Measurements from ENCODE around the gene RBBP7.
"Not testable (repeated sequence)": the region's sequence is repeated elsewhere in the genome, so short reads cannot be mapped to it uniquely, and the experiment has no call there.

RBBP7 gene

GRCh38 chrX:16868920-16869319, 1.2 kb downstream of the RBBP7 start:
- TF ChIP-seq, protein P1, sequence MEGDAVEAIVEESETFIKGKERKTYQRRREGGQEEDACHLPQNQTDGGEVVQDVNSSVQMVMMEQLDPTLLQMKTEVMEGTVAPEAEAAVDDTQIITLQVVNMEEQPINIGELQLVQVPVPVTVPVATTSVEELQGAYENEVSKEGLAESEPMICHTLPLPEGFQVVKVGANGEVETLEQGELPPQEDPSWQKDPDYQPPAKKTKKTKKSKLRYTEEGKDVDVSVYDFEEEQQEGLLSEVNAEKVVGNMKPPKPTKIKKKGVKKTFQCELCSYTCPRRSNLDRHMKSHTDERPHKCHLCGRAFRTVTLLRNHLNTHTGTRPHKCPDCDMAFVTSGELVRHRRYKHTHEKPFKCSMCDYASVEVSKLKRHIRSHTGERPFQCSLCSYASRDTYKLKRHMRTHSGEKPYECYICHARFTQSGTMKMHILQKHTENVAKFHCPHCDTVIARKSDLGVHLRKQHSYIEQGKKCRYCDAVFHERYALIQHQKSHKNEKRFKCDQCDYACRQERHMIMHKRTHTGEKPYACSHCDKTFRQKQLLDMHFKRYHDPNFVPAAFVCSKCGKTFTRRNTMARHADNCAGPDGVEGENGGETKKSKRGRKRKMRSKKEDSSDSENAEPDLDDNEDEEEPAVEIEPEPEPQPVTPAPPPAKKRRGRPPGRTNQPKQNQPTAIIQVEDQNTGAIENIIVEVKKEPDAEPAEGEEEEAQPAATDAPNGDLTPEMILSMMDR (IDR thresholded peaks at IDR 0.05; ENCODE audit: low read length, missing control alignments): no peak

DNA sequence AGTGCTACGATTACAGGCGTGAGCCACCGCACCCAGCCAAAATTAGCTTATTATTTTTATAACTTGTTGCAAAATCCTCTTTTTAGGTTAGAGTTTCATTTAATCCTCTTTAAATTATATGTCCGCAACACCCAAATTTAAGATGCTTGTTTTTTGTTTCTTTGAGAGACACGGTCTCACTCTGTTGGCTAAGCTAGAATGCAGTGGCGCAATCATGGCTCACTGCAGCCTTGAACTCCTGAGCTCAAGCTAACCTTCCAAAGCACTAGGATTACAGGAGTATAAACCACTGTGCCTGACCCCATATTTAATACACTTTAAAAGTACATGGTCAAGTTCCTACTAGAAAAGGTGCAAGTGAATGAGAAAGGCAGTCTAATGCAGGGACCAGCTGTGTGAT, 2.2 kb downstream of the RBBP7 start:
- no peak for DNase-seq (ENCODE audit: low read depth)
- TF ChIP-seq, protein P1 (IDR thresholded peaks at IDR 0.05; ENCODE audit: low read length, missing control alignments): no peak
- peak overlapping the region; percentile 63 for H3K4me3 ChIP-seq (replicated peaks; ENCODE audit: low read depth, low read length)

More at GRCh38 chrX:16868920-16869319, 1.2 kb downstream of the RBBP7 start:
- H3K4me3 ChIP-seq (replicated peaks; ENCODE audit: low read depth, low read length): peak overlapping the region; percentile 63
- DNase-seq (ENCODE audit: low read depth): no peak

DNA sequence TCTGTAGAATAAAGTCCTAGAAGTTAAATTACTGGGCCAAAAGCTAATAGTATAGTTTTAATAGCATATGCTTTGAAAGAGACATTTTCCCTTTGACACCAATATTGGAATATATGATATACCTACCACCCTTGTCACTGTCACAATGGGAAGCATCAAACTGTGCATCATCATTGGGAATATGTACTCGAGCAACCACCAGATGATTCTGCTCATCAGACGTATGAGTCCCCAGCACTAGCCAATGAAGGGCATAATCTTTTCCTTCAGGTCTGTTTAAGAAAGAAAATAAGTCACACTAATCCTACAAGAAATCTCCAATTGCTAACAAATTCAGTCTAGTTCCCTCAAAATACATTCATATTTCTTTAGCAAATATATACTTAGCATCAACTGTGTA, 7.3 kb downstream of the RBBP7 start:
- DNase-seq (ENCODE audit: low read depth): no peak
- TF ChIP-seq, protein P1 (IDR thresholded peaks at IDR 0.05; ENCODE audit: low read length, missing control alignments): no peak

GRCh38 chrX:16856744-16857143, 13.4 kb downstream of the RBBP7 start:
- TF ChIP-seq, protein P1 (IDR thresholded peaks at IDR 0.05; ENCODE audit: low read length, missing control alignments): no peak
- no peak overlapping the region for H3K4me3 ChIP-seq (replicated peaks; ENCODE audit: low read depth, low read length)
- DNase-seq (ENCODE audit: low read depth): no peak

More for the DNA sequence above, 7.3 kb downstream of the RBBP7 start:
- H3K4me3 ChIP-seq (replicated peaks; ENCODE audit: low read depth, low read length): no peak overlapping the region

- not testable (repeated sequence) for H3K4me3 ChIP-seq (replicated peaks; ENCODE audit: low read depth, low read length); DNase-seq (ENCODE audit: low read depth)
Observed at GRCh38 chrX:16856076-16856404, 14.1 kb downstream of the RBBP7 start.

DNA sequence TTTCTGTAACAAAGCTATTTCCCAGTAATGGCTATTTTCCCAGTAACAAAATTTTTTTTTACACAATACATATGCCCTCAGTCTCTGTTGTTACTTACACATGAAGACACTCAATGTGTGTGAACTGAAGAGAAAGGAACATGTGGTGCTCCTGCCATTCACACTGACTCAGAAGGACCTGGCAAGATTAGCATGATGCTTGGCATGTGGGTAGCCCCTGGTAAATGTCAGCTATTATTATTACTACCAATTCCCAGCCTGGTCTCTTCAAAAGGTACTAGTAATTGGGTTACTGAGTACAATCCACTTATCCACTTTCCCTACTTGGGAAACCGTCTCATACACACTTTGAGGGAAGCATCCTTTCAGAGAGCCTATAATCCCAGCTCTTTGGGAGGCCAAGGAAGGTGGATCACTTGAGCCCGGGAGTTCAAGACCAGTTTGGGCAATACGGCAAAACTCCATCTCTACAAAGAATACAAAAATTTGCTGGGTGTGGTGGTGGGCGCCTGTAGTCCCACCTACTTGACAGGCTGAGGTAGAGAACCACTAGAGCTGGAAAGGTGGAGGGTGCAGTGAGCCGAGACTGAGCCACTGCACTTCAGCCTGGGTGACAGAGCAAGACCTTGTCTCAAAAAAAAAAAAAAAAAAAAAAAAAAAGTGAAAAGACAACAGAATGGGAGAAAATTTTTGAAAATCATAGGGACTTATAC, 14.6 kb downstream of the RBBP7 start:
- TF ChIP-seq, protein P1 (IDR thresholded peaks at IDR 0.05; ENCODE audit: low read length, missing control alignments): no peak
- no peak for DNase-seq (ENCODE audit: low read depth)
- H3K4me3 ChIP-seq (replicated peaks; ENCODE audit: low read depth, low read length): no peak overlapping the region

GRCh38 chrX:16853537-16853936, 16.6 kb downstream of the RBBP7 start:
- H3K4me3 ChIP-seq (replicated peaks; ENCODE audit: low read depth, low read length): no peak overlapping the region
- DNase-seq (ENCODE audit: low read depth): no peak
- TF ChIP-seq, protein P1 (IDR thresholded peaks at IDR 0.05; ENCODE audit: low read length, missing control alignments): no peak

All from fibroblast of pulmonary artery (primary cell).